IPS-15b (cell line): ENCODE measurements around the gene FABP1.
A peak's percentile ranks its signal among the peaks of the same experiment; 100 is the strongest.

ENCODE experiments used
- H3K27me3 ChIP-seq: one replicate; pipeline ENCODE4 v1.6.1; 2013; ENCODE audit warnings: low read length; ENCODE audit not compliant: control insufficient read depth, insufficient read depth
- H3K36me3 ChIP-seq: one replicate; pipeline ENCODE4 v1.6.1; 2013; ENCODE audit warnings: low read length; ENCODE audit not compliant: control insufficient read depth, insufficient read depth
- H3K4me1 ChIP-seq: one replicate; pipeline ENCODE4 v1.6.1; 2013; ENCODE audit warnings: mild to moderate bottlenecking, low read length; ENCODE audit not compliant: control insufficient read depth, insufficient read depth
- H3K4me3 ChIP-seq: one replicate; pipeline ENCODE4 v1.5.1; 2013; ENCODE audit warnings: low read depth, low read length
- H3K9ac ChIP-seq: one replicate; pipeline ENCODE4 v1.6.1; 2013; ENCODE audit warnings: low read depth, mild to moderate bottlenecking, low read length
- H3K9me3 ChIP-seq: one replicate; pipeline ENCODE4 v1.6.1; 2013; ENCODE audit warnings: mild to moderate bottlenecking, low read length; ENCODE audit not compliant: control insufficient read depth, insufficient read depth

FABP1 gene

GRCh38 chr2:88127888-88128653 lies at the start of gene FABP1:
Gene FABP1, minus strand, starts transcription at chr2:88128062. Its CDS starts 45 bp downstream, at chr2:88128017.
- no peaks in the 10 kb centered on the region for H3K27me3 ChIP-seq
- no peaks in the 10 kb centered on the region for H3K9me3 ChIP-seq
- no peaks in the 10 kb centered on the region for H3K36me3 ChIP-seq
- no peak within 1 kb of the TSS for H3K4me3 ChIP-seq
- no peaks in the 10 kb centered on the region for H3K4me1 ChIP-seq
- no peak within 1 kb of the TSS for H3K9ac ChIP-seq

DNA sequence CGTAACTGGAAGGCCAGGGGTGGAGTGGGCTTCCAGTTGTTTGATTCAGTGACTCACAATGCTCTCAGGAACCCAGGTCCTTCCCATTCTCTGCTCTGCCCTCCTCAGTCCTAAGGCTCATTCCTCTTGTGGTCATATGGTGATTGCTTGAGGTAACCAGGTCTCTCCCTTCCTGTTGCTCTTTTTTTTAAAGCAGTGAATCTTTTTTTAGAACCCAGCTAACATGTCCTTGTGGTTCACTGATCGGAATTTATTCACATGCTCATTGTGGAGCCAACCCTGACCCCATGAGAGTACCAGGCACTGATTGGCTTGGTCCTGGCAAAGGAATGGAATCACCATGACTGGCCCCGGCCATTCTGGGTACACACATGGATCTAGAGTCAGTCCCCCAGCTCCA lies 49.7 kb upstream of the FABP1 start:
- no peaks in the 10 kb centered on the region for H3K9me3 ChIP-seq
- H3K27me3 ChIP-seq = no peaks in the 10 kb centered on the region
- H3K9ac ChIP-seq = peak overlapping the region; percentile 12
- H3K36me3 ChIP-seq = no peaks in the 10 kb centered on the region
- H3K4me1 ChIP-seq = peaks cover 3% of the 10 kb centered on the region
- no peak overlapping the region for H3K4me3 ChIP-seq

GRCh38 chr2:88176352-88176984 lies 48.6 kb upstream of the FABP1 start:
- Histone ChIP-seq H3K27me3 (no peaks in the 10 kb centered on the region), H3K4me1 (peaks cover 3% of the 10 kb centered on the region), H3K9me3 (no peaks in the 10 kb centered on the region), H3K4me3 (no peak overlapping the region), H3K9ac (no peak overlapping the region), H3K36me3 (no peaks in the 10 kb centered on the region)

- H3K36me3 ChIP-seq = no peaks in the 10 kb centered on the region
- peaks cover 6% of the 10 kb centered on the region for H3K4me1 ChIP-seq
- no peak overlapping the region for H3K4me3 ChIP-seq
- peaks cover 5% of the 10 kb centered on the region for H3K27me3 ChIP-seq
- H3K9me3 ChIP-seq = no peaks in the 10 kb centered on the region
- H3K9ac ChIP-seq = no peak overlapping the region
Measured at GRCh38 chr2:88172882-88173281, 45.0 kb upstream of the FABP1 start.

DNA sequence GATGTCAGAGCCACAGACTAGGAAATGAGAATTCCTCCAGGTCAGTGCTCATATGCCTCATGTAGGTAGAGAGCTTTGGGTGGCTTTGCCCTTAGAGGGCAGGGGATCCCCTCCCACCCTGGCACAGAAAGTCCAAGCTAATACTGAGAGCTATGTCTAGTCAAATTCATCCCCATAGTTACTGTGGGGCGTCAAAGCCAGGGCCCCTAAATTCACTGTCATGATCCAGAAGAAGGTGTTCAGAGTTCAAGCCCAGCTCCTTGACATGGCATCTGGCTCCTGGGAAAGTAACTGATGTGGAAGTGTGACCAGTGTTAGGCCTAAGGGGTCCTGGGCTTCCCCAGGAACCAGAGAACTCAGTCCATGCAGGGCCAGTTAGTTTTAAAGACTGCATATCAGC lies 44.1 kb upstream of the FABP1 start:
- Histone ChIP-seq H3K27me3 (peaks cover 5% of the 10 kb centered on the region), H3K36me3 (no peaks in the 10 kb centered on the region), H3K4me3 (no peak overlapping the region), H3K4me1 (peaks cover 6% of the 10 kb centered on the region), H3K9me3 (no peaks in the 10 kb centered on the region), H3K9ac (no peak overlapping the region)

- Histone ChIP-seq H3K9ac (peak overlapping the region; percentile 93), H3K27me3 (peaks cover 5% of the 10 kb centered on the region), H3K9me3 (no peaks in the 10 kb centered on the region), H3K4me3 (peak overlapping the region; percentile 83), H3K4me1 (peaks cover 3% of the 10 kb centered on the region), H3K36me3 (no peaks in the 10 kb centered on the region)
Measured at GRCh38 chr2:88170472-88170892, 42.6 kb upstream of the FABP1 start.

DNA sequence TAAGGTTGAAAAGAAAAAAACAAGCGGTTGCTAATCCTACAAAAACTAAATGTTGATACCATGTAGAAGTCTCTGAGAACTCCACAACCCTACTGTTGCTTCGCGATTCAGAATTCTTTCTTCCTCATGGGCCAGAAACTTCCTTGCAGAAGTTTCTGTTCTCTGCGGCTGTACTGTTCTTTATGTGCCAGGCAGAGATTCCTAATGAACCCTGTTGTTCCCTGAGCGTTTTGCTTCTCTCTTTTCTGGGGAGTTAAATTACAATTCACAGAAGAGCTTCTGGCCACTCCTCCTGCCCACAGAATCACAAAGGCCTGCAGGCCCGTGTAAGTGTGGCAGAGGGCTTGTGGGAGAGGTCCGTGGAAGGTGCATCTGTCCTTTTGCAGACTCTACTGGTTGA lies 40.5 kb upstream of the FABP1 start:
- Histone ChIP-seq H3K4me1 (peaks cover 3% of the 10 kb centered on the region), H3K4me3 (no peak overlapping the region), H3K27me3 (peaks cover 5% of the 10 kb centered on the region), H3K9ac (no peak overlapping the region), H3K9me3 (no peaks in the 10 kb centered on the region), H3K36me3 (no peaks in the 10 kb centered on the region)

DNA sequence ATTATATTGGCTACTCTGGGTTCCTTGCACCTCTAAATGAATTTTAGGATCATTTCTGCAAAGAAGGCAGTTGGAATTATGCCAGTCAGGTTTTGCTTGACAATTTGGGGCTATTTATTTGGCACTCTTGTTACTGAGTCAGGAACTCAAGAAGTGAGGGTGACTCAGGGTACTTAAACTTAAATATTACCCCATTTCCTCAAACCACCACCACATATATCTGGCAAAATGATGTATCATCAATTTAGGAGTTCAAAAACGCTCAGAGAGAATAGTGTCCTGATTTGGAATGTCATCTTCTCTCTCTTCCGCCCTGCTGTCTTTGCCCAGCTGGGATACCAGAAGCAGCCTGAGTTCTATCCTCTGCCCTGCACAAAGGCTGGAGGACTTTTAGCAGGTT lies 39.9 kb upstream of the FABP1 start:
- H3K9ac ChIP-seq = no peak overlapping the region
- no peaks in the 10 kb centered on the region for H3K9me3 ChIP-seq
- no peaks in the 10 kb centered on the region for H3K36me3 ChIP-seq

DNA sequence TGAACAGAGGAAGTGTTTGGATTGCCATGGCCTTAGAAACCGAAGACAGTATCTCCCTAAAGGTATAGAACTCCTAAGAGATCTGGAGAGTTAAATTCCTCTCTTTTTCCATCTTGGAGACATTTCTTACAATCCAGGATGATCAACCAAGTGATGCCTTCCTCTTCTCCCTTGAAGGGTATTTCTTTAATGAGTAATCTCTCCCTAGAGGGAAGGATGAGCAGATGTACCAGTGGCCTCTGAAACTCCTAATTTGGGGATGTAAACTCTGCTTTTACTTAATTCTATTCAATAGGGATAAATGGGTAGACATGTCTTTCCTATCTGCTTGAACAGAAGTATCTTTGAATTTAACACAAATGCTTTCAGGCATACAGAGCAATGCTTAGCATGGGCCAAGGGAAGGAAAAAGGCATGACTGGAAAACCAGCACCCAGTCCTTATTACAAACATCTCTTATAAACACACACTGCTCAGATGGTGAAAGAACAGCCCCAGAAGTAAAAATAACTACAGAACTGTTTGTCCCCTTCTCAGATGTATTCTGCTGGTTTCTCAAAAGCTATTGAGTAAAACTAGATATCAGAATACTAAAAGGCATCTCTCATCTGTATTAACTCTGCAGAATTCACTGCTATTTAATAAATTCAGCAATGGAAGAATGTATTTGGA lies 37.6 kb upstream of the FABP1 start:
- peaks cover 5% of the 10 kb centered on the region for H3K27me3 ChIP-seq
- no peaks in the 10 kb centered on the region for H3K4me1 ChIP-seq
- H3K36me3 ChIP-seq = no peaks in the 10 kb centered on the region
- H3K9ac ChIP-seq = no peak overlapping the region
- no peaks in the 10 kb centered on the region for H3K9me3 ChIP-seq
- no peak overlapping the region for H3K4me3 ChIP-seq

More for the DNA sequence above, 39.9 kb upstream of the FABP1 start:
- Histone ChIP-seq H3K4me3 (no peak overlapping the region), H3K27me3 (peaks cover 5% of the 10 kb centered on the region), H3K4me1 (peaks cover 3% of the 10 kb centered on the region)

GRCh38 chr2:88161446-88162244 lies 33.8 kb upstream of the FABP1 start:
- H3K27me3 ChIP-seq = no peaks in the 10 kb centered on the region
- no peaks in the 10 kb centered on the region for H3K36me3 ChIP-seq
- no peaks in the 10 kb centered on the region for H3K4me1 ChIP-seq
- no peak overlapping the region for H3K4me3 ChIP-seq
- H3K9me3 ChIP-seq = no peaks in the 10 kb centered on the region
- H3K9ac ChIP-seq = no peak overlapping the region

- H3K4me3 ChIP-seq = no peak overlapping the region
Measured at GRCh38 chr2:88160517-88160916, 32.7 kb upstream of the FABP1 start.

More at GRCh38 chr2:88160517-88160916, 32.7 kb upstream of the FABP1 start:
- Histone ChIP-seq H3K9ac (no peak overlapping the region), H3K9me3 (no peaks in the 10 kb centered on the region), H3K4me1 (no peaks in the 10 kb centered on the region), H3K36me3 (no peaks in the 10 kb centered on the region), H3K27me3 (no peaks in the 10 kb centered on the region)
